ENCODE measurements around the gene CTBP2. TPM values are rescaled to one million over a fixed set of nuclear protein-coding genes. Genes with fewer than 3 reads are reported as not detected.

Gene CTBP2
- polyA plus RNA-seq, 1 experiment = 72.9 TPM

GRCh38 chr10:125034675-125035074 is 125.7 kb downstream of the CTBP2 start:
- CTCF ChIA-PET = interaction anchor here (1.3 to 4.5 kb wide), 4 partner anchors 13 to 43 kb away, joined by 4 to 29 read pairs (median 8); no protein-coding TSS in a partner anchor
- Histone ChIP-seq H3K4me3 (ENCODE audit: low read depth, low read length) (no peak overlapping the region), H3K27me3 (ENCODE audit: control insufficient read depth, insufficient read depth, low read length) (no peaks in the 10 kb centered on the region), H3K36me3 (ENCODE audit: control insufficient read depth, insufficient read depth, low read length) (peaks cover 6% of the 10 kb centered on the region)
- DNase-seq (ENCODE audit: low read depth) = no peak
- TF ChIP-seq CTCF (IDR thresholded peaks at IDR 0.05; ENCODE audit: insufficient read depth, low read depth, low read length) = no peak
- POLR2A ChIA-PET = interaction anchor here (0.5 to 0.6 kb wide), 2 partner anchors 64 to 287 kb away, joined by 3 to 5 read pairs; no protein-coding TSS in a partner anchor

- CTCF ChIA-PET = interaction anchor here (0.6 to 4.5 kb wide), 2 partner anchors 14 to 42 kb away, joined by 3 to 29 read pairs; no protein-coding TSS in a partner anchor
- Histone ChIP-seq H3K27me3 (ENCODE audit: control insufficient read depth, insufficient read depth, low read length) (no peaks in the 10 kb centered on the region), H3K36me3 (ENCODE audit: control insufficient read depth, insufficient read depth, low read length) (peaks cover 7% of the 10 kb centered on the region), H3K4me3 (ENCODE audit: low read depth, low read length) (no peak overlapping the region)
- DNase-seq (ENCODE audit: low read depth) = no peak
- TF ChIP-seq CTCF (IDR thresholded peaks at IDR 0.05; ENCODE audit: insufficient read depth, low read depth, low read length) = no peak
- POLR2A ChIA-PET = no interaction called here
Measured at GRCh38 chr10:125033146-125033924, 127.0 kb downstream of the CTBP2 start.

- Histone ChIP-seq H3K4me3 (ENCODE audit: low read depth, low read length) (no peak overlapping the region), H3K36me3 (ENCODE audit: control insufficient read depth, insufficient read depth, low read length) (peaks cover 7% of the 10 kb centered on the region), H3K27me3 (ENCODE audit: control insufficient read depth, insufficient read depth, low read length) (no peaks in the 10 kb centered on the region)
- no peak for DNase-seq (ENCODE audit: low read depth)
- no peak for TF ChIP-seq CTCF (IDR thresholded peaks at IDR 0.05; ENCODE audit: insufficient read depth, low read depth, low read length)
- ChIA-PET POLR2A (no interaction called here), CTCF (interaction anchor here (0.7 to 4.5 kb wide), 3 partner anchors 15 to 40 kb away, joined by 3 to 29 read pairs (median 4); no protein-coding TSS in a partner anchor)
Measured at GRCh38 chr10:125032474-125033020, 127.8 kb downstream of the CTBP2 start.

- no peaks in the 10 kb centered on the region for H3K27me3 ChIP-seq (ENCODE audit: control insufficient read depth, insufficient read depth, low read length)
- ChIA-PET POLR2A (no interaction called here), CTCF (interaction anchor here (1.1 to 1.3 kb wide), 2 partner anchors 10 to 14 kb away, joined by 3 to 4 read pairs; no protein-coding TSS in a partner anchor)
- no peak for TF ChIP-seq CTCF (IDR thresholded peaks at IDR 0.05; ENCODE audit: insufficient read depth, low read depth, low read length)
- no peak for DNase-seq (ENCODE audit: low read depth)
- H3K36me3 ChIP-seq (ENCODE audit: control insufficient read depth, insufficient read depth, low read length) = peaks cover 13% of the 10 kb centered on the region
- no peak overlapping the region for H3K4me3 ChIP-seq (ENCODE audit: low read depth, low read length)
Measured at GRCh38 chr10:125030567-125031197, 129.7 kb downstream of the CTBP2 start.
